ENCODE measurements around the gene OR8B4.
"Not testable (repeated sequence)": the region's sequence is repeated elsewhere in the genome, so short reads cannot be mapped to it uniquely, and the experiment has no call there.

Gene OR8B4

GRCh38 chr11:124424384-124424921, at the start of gene OR8B4:
OR8B4 (minus strand) TSS chr11:124424871; CDS start chr11:124424871, 0 bp downstream.
- no peak for ATAC-seq
- H3K36me3 Mint-ChIP-seq: no peaks in the 10 kb centered on the region
- no peaks in the 10 kb centered on the region for H3K4me1 Mint-ChIP-seq
- H3K27ac Mint-ChIP-seq: no peak within 1 kb of the TSS
- no peak within 1 kb of the TSS for H3K4me3 Mint-ChIP-seq
- H3K27me3 Mint-ChIP-seq: peaks cover 34% of the 10 kb centered on the region
- H3K9me3 Mint-ChIP-seq: peaks cover 4% of the 10 kb centered on the region

- no peak for ATAC-seq
- peaks cover 19% of the 10 kb centered on the region for H3K4me1 Mint-ChIP-seq
Measured at GRCh38 chr11:124474079-124474478, 49.4 kb upstream of the OR8B4 start.

GRCh38 chr11:124473476-124473875, 48.8 kb upstream of the OR8B4 start:
- no peak for ATAC-seq

More at GRCh38 chr11:124474079-124474478, 49.4 kb upstream of the OR8B4 start:
- Mint-ChIP-seq H3K36me3 (no peaks in the 10 kb centered on the region), H3K27me3 (peaks cover 29% of the 10 kb centered on the region), H3K9me3 (peaks cover 10% of the 10 kb centered on the region), H3K4me3 (no peak overlapping the region), H3K27ac (no peak overlapping the region)

GRCh38 chr11:124470561-124471227, 46.0 kb upstream of the OR8B4 start:
- H3K4me3 Mint-ChIP-seq: no peak overlapping the region

More at GRCh38 chr11:124473476-124473875, 48.8 kb upstream of the OR8B4 start:
- peaks cover 10% of the 10 kb centered on the region for H3K9me3 Mint-ChIP-seq
- H3K27ac Mint-ChIP-seq: no peak overlapping the region
- peaks cover 19% of the 10 kb centered on the region for H3K4me1 Mint-ChIP-seq
- peaks cover 23% of the 10 kb centered on the region for H3K27me3 Mint-ChIP-seq
- H3K4me3 Mint-ChIP-seq: no peak overlapping the region
- H3K36me3 Mint-ChIP-seq: no peaks in the 10 kb centered on the region

GRCh38 chr11:124467381-124467927, 42.8 kb upstream of the OR8B4 start:
- H3K4me1 Mint-ChIP-seq: no peaks in the 10 kb centered on the region
- ATAC-seq: peak; percentile 53
- peaks cover 3% of the 10 kb centered on the region for H3K9me3 Mint-ChIP-seq
- H3K36me3 Mint-ChIP-seq: no peaks in the 10 kb centered on the region
- H3K27me3 Mint-ChIP-seq: peaks cover 20% of the 10 kb centered on the region
- H3K27ac Mint-ChIP-seq: no peak overlapping the region
- H3K4me3 Mint-ChIP-seq: no peak overlapping the region

More at GRCh38 chr11:124470561-124471227, 46.0 kb upstream of the OR8B4 start:
- Mint-ChIP-seq H3K9me3 (peaks cover 7% of the 10 kb centered on the region), H3K27ac (no peak overlapping the region), H3K4me1 (peaks cover 18% of the 10 kb centered on the region), H3K36me3 (no peaks in the 10 kb centered on the region), H3K27me3 (peaks cover 23% of the 10 kb centered on the region)
- ATAC-seq: no peak

GRCh38 chr11:124465368-124465767, 40.7 kb upstream of the OR8B4 start:
- Mint-ChIP-seq H3K36me3 (no peaks in the 10 kb centered on the region), H3K27me3 (peaks cover 12% of the 10 kb centered on the region)

GRCh38 chr11:124463990-124464389, 39.3 kb upstream of the OR8B4 start:
- Mint-ChIP-seq H3K9me3 (no peaks in the 10 kb centered on the region), H3K36me3 (no peaks in the 10 kb centered on the region), H3K27ac (no peak overlapping the region), H3K27me3 (peaks cover 11% of the 10 kb centered on the region), H3K4me3 (no peak overlapping the region), H3K4me1 (no peaks in the 10 kb centered on the region)
- no peak for ATAC-seq

More at GRCh38 chr11:124465368-124465767, 40.7 kb upstream of the OR8B4 start:
- Mint-ChIP-seq H3K27ac (no peak overlapping the region), H3K4me3 (no peak overlapping the region), H3K4me1 (no peaks in the 10 kb centered on the region), H3K9me3 (no peaks in the 10 kb centered on the region)
- no peak for ATAC-seq

GRCh38 chr11:124463324-124463723, 38.7 kb upstream of the OR8B4 start:
- H3K27me3 Mint-ChIP-seq: peaks cover 11% of the 10 kb centered on the region
- no peaks in the 10 kb centered on the region for H3K36me3 Mint-ChIP-seq
- no peaks in the 10 kb centered on the region for H3K4me1 Mint-ChIP-seq
- H3K4me3 Mint-ChIP-seq: no peak overlapping the region
- ATAC-seq: no peak
- H3K9me3 Mint-ChIP-seq: no peaks in the 10 kb centered on the region
- H3K27ac Mint-ChIP-seq: no peak overlapping the region

GRCh38 chr11:124460459-124460858, 35.8 kb upstream of the OR8B4 start:
- H3K4me3 Mint-ChIP-seq: no peak overlapping the region
- H3K36me3 Mint-ChIP-seq: no peaks in the 10 kb centered on the region
- no peaks in the 10 kb centered on the region for H3K27me3 Mint-ChIP-seq
- H3K27ac Mint-ChIP-seq: no peak overlapping the region
- no peaks in the 10 kb centered on the region for H3K4me1 Mint-ChIP-seq
- ATAC-seq: no peak
- H3K9me3 Mint-ChIP-seq: no peaks in the 10 kb centered on the region

GRCh38 chr11:124459379-124459778, 34.7 kb upstream of the OR8B4 start:
- not testable (repeated sequence) for H3K4me3 Mint-ChIP-seq, ATAC-seq

GRCh38 chr11:124454552-124454951, 29.9 kb upstream of the OR8B4 start:
- Mint-ChIP-seq H3K4me1 (no peaks in the 10 kb centered on the region), H3K27me3 (peaks cover 11% of the 10 kb centered on the region), H3K36me3 (no peaks in the 10 kb centered on the region), H3K27ac (no peak overlapping the region), H3K4me3 (no peak overlapping the region), H3K9me3 (peaks cover 12% of the 10 kb centered on the region)
- ATAC-seq: no peak

More at GRCh38 chr11:124459379-124459778, 34.7 kb upstream of the OR8B4 start:
- H3K27ac Mint-ChIP-seq, H3K4me1 Mint-ChIP-seq, H3K9me3 Mint-ChIP-seq, H3K27me3 Mint-ChIP-seq, H3K36me3 Mint-ChIP-seq: not testable (repeated sequence)

GRCh38 chr11:124446916-124447315, 22.2 kb upstream of the OR8B4 start:
- H3K4me1 Mint-ChIP-seq: no peaks in the 10 kb centered on the region
- peaks cover 8% of the 10 kb centered on the region for H3K27me3 Mint-ChIP-seq
- ATAC-seq: no peak
- H3K9me3 Mint-ChIP-seq: peaks cover 6% of the 10 kb centered on the region
- no peaks in the 10 kb centered on the region for H3K36me3 Mint-ChIP-seq
- H3K27ac Mint-ChIP-seq: no peak overlapping the region
- H3K4me3 Mint-ChIP-seq: no peak overlapping the region

- H3K27me3 Mint-ChIP-seq: no peaks in the 10 kb centered on the region
- no peak within 1 kb of the TSS for H3K4me3 Mint-ChIP-seq
- H3K27ac Mint-ChIP-seq: no peak within 1 kb of the TSS
- H3K36me3 Mint-ChIP-seq: no peaks in the 10 kb centered on the region
- no peaks in the 10 kb centered on the region for H3K4me1 Mint-ChIP-seq
- no peak for ATAC-seq
- H3K9me3 Mint-ChIP-seq: no peaks in the 10 kb centered on the region
Measured at GRCh38 chr11:124445646-124446150, 21.0 kb upstream of the OR8B4 start, which contains the start of gene OR8B8. OR8B8 (minus strand) TSS chr11:124445696; CDS start chr11:124441085, 4,611 bp downstream.

GRCh38 chr11:124442847-124443246, 18.2 kb upstream of the OR8B4 start:
- Mint-ChIP-seq H3K9me3 (no peaks in the 10 kb centered on the region), H3K36me3 (no peaks in the 10 kb centered on the region), H3K27me3 (no peaks in the 10 kb centered on the region), H3K27ac (no peak overlapping the region), H3K4me3 (no peak overlapping the region), H3K4me1 (no peaks in the 10 kb centered on the region)
- ATAC-seq: no peak

- H3K9me3 Mint-ChIP-seq: peaks cover 1% of the 10 kb centered on the region
- no peak overlapping the region for H3K4me3 Mint-ChIP-seq
- no peaks in the 10 kb centered on the region for H3K4me1 Mint-ChIP-seq
- H3K27ac Mint-ChIP-seq: no peak overlapping the region
- H3K27me3 Mint-ChIP-seq: no peaks in the 10 kb centered on the region
- ATAC-seq: no peak
- no peaks in the 10 kb centered on the region for H3K36me3 Mint-ChIP-seq
Measured at GRCh38 chr11:124442442-124442841, 17.8 kb upstream of the OR8B4 start.
